GM21737 (cell line): ENCODE data around the gene PGM1.
A peak's percentile ranks its signal among the peaks of the same experiment; 100 is the strongest.
"Not testable (repeated sequence)": the region's sequence is repeated elsewhere in the genome, so short reads cannot be mapped to it uniquely, and the experiment has no call there.

Source experiments
- ATAC-seq: cut with Tn5 transposase; IDR thresholded peaks from one replicate; pipeline ENCODE4 v1.9.1; 2021; ENCODE audit warnings: mild to moderate bottlenecking, moderate library complexity; ENCODE audit not compliant: unreplicated experiment

PGM1 gene

GRCh38 chr1:63593303-63593885, at the start of gene PGM1:
TSS of gene PGM1 (plus strand) at chr1:63593411. CDS start at chr1:63593489, 78 bp downstream.
- ATAC-seq: peak; percentile 65

GRCh38 chr1:63545780-63546179, 47.4 kb upstream of the PGM1 start:
- no peak for ATAC-seq

- ATAC-seq: no peak
These were observed 45.5 kb upstream of the PGM1 start for GRCh38 chr1:63547621-63548294.

- no peak for ATAC-seq
These were observed 44.9 kb upstream of the PGM1 start for GRCh38 chr1:63548303-63548702.

GRCh38 chr1:63548877-63549276, 44.3 kb upstream of the PGM1 start:
- no peak for ATAC-seq

- ATAC-seq: no peak
These were observed 37.7 kb upstream of the PGM1 start for GRCh38 chr1:63555480-63555879.

- no peak for ATAC-seq
These were observed 35.7 kb upstream of the PGM1 start for GRCh38 chr1:63557365-63557987.

GRCh38 chr1:63559357-63559756, 33.9 kb upstream of the PGM1 start:
- no peak for ATAC-seq

- no peak for ATAC-seq
These were observed 29.5 kb upstream of the PGM1 start for GRCh38 chr1:63563745-63564144.

- ATAC-seq: no peak
These were observed 24.1 kb upstream of the PGM1 start for GRCh38 chr1:63569068-63569467.

- ATAC-seq: no peak
These were observed 23.4 kb upstream of the PGM1 start for GRCh38 chr1:63569640-63570316.

- ATAC-seq: not testable (repeated sequence)
These were observed 20.5 kb upstream of the PGM1 start for GRCh38 chr1:63572686-63573085.

GRCh38 chr1:63574203-63574796, 18.9 kb upstream of the PGM1 start:
- not testable (repeated sequence) for ATAC-seq

- no peak for ATAC-seq
These were observed 17.8 kb upstream of the PGM1 start for GRCh38 chr1:63575340-63575826.

- ATAC-seq: not testable (repeated sequence)
These were observed 6.9 kb upstream of the PGM1 start for GRCh38 chr1:63586326-63586725.

- no peak for ATAC-seq
These were observed 3.0 kb upstream of the PGM1 start for GRCh38 chr1:63590166-63590560.

GRCh38 chr1:63592536-63593302, 492 bp upstream of the PGM1 start:
- no peak for ATAC-seq

GRCh38 chr1:63593886-63594605, 835 bp downstream of the PGM1 start:
- peak; percentile 42 for ATAC-seq

GRCh38 chr1:63595435-63595834, 2.2 kb downstream of the PGM1 start:
- ATAC-seq: no peak

GRCh38 chr1:63599799-63600198, 6.6 kb downstream of the PGM1 start:
- ATAC-seq: no peak
